Activated CD4-positive, alpha-beta T cell treated with anti-CD3 and anti-CD28 coated beads for 1 hour (primary cell): ENCODE results near the gene PRSS27.
"Not testable (repeated sequence)": the region's sequence is repeated elsewhere in the genome, so short reads cannot be mapped to it uniquely, and the experiment has no call there.

Source experiments
- DNase-seq: peaks from one replicate; pipeline ENCODE4 v3.0.0-alpha.2; 2020

The PRSS27 gene

GRCh38 chr16:2692251-2692947 lies 27.6 kb downstream of the PRSS27 start:
- DNase-seq, result no peak

- no peak for DNase-seq
Measured at GRCh38 chr16:2691491-2692248, 28.4 kb downstream of the PRSS27 start.

GRCh38 chr16:2690852-2691251 lies 29.2 kb downstream of the PRSS27 start:
- no peak for DNase-seq

- DNase-seq, result no peak
Measured at GRCh38 chr16:2689968-2690801, 29.8 kb downstream of the PRSS27 start.

- DNase-seq, result not testable (repeated sequence)
Measured at GRCh38 chr16:2689422-2689821, 30.6 kb downstream of the PRSS27 start.

GRCh38 chr16:2687531-2688308 lies 32.3 kb downstream of the PRSS27 start:
- DNase-seq, result no peak

GRCh38 chr16:2686912-2687507 lies 33.0 kb downstream of the PRSS27 start:
- DNase-seq, result no peak

GRCh38 chr16:2686075-2686474 lies 33.9 kb downstream of the PRSS27 start:
- DNase-seq, result not testable (repeated sequence)

- DNase-seq, result not testable (repeated sequence)
Measured at GRCh38 chr16:2683041-2683440, 37.0 kb downstream of the PRSS27 start.

GRCh38 chr16:2682209-2683021 lies 37.6 kb downstream of the PRSS27 start, which contains the start of gene KCTD5:
Gene KCTD5, plus strand, starts transcription at chr16:2682523. Its CDS starts 26 bp downstream, at chr16:2682549.
- DNase-seq, result peak; percentile 93

- not testable (repeated sequence) for DNase-seq
Measured at GRCh38 chr16:2680360-2680759, 39.7 kb downstream of the PRSS27 start.

GRCh38 chr16:2679902-2680301 lies 40.1 kb downstream of the PRSS27 start:
- DNase-seq, result not testable (repeated sequence)

GRCh38 chr16:2678206-2678965 lies 41.6 kb downstream of the PRSS27 start:
- DNase-seq, result not testable (repeated sequence)

GRCh38 chr16:2676937-2677336 lies 43.1 kb downstream of the PRSS27 start:
- not testable (repeated sequence) for DNase-seq

GRCh38 chr16:2675714-2676113 lies 44.3 kb downstream of the PRSS27 start:
- no peak for DNase-seq

- no peak for DNase-seq
Measured at GRCh38 chr16:2675021-2675420, 45.0 kb downstream of the PRSS27 start.

- DNase-seq, result peak; percentile 93
Measured at GRCh38 chr16:2673066-2673999, 46.7 kb downstream of the PRSS27 start.

GRCh38 chr16:2671741-2672140 lies 48.3 kb downstream of the PRSS27 start:
- DNase-seq, result no peak

GRCh38 chr16:2671193-2671592 lies 48.8 kb downstream of the PRSS27 start:
- not testable (repeated sequence) for DNase-seq
